HG02642 (cell line): ENCODE results near the gene MAGI1.

Source experiments
- ATAC-seq: cut with Tn5 transposase; IDR thresholded peaks from one replicate; pipeline ENCODE4 v1.9.1; 2021; ENCODE audit warnings: mild to moderate bottlenecking; ENCODE audit not compliant: unreplicated experiment, poor library complexity

MAGI1 gene

GRCh38 chr3:65855370-65856100, 183.2 kb downstream of the MAGI1 start:
- no peak for ATAC-seq

GRCh38 chr3:65854606-65855304, 184.0 kb downstream of the MAGI1 start:
- no peak for ATAC-seq

- no peak for ATAC-seq
Observed at GRCh38 chr3:65851827-65852226, 186.9 kb downstream of the MAGI1 start.

- ATAC-seq, result no peak
Observed at GRCh38 chr3:65850261-65850660, 188.5 kb downstream of the MAGI1 start.

- no peak for ATAC-seq
Observed at GRCh38 chr3:65848024-65848423, 190.7 kb downstream of the MAGI1 start.

GRCh38 chr3:65846936-65847335, 191.8 kb downstream of the MAGI1 start:
- no peak for ATAC-seq

- no peak for ATAC-seq
Observed at GRCh38 chr3:65844370-65844769, 194.3 kb downstream of the MAGI1 start.

GRCh38 chr3:65843732-65844131, 195.0 kb downstream of the MAGI1 start:
- no peak for ATAC-seq

- ATAC-seq, result no peak
Observed at GRCh38 chr3:65837604-65838003, 201.1 kb downstream of the MAGI1 start.

GRCh38 chr3:65836047-65836446, 202.7 kb downstream of the MAGI1 start:
- no peak for ATAC-seq

GRCh38 chr3:65833761-65834505, 204.8 kb downstream of the MAGI1 start:
- no peak for ATAC-seq

GRCh38 chr3:65831733-65832425, 206.8 kb downstream of the MAGI1 start:
- ATAC-seq, result no peak

- no peak for ATAC-seq
Observed at GRCh38 chr3:65830948-65831732, 207.6 kb downstream of the MAGI1 start.

GRCh38 chr3:65829228-65829627, 209.5 kb downstream of the MAGI1 start:
- ATAC-seq, result no peak

- ATAC-seq, result no peak
Observed at GRCh38 chr3:65828706-65829105, 210.0 kb downstream of the MAGI1 start.

GRCh38 chr3:65827076-65827475, 211.6 kb downstream of the MAGI1 start:
- ATAC-seq, result no peak

- ATAC-seq, result no peak
Observed at GRCh38 chr3:65824166-65824565, 214.6 kb downstream of the MAGI1 start.

- ATAC-seq, result no peak
Observed at GRCh38 chr3:65820600-65820999, 218.1 kb downstream of the MAGI1 start.

- ATAC-seq, result no peak
Observed at GRCh38 chr3:65819896-65820295, 218.8 kb downstream of the MAGI1 start.

- no peak for ATAC-seq
Observed at GRCh38 chr3:65817553-65818126, 221.1 kb downstream of the MAGI1 start.
